ENCODE data around the gene LAMC1. TPM values are rescaled to one million over a fixed set of nuclear protein-coding genes. Genes with fewer than 3 reads are reported as not detected.

LAMC1 gene
- total and polyA plus RNA-seq, 5 donors from 2014 or later = 1.1 TPM; not detected in 4

- Mint-ChIP-seq H3K4me3 (no peak overlapping the region), H3K4me1 (no peaks in the 10 kb centered on the region), H3K27me3 (peaks cover 21% of the 10 kb centered on the region), H3K9me3 (peaks cover 0 to 1% (median 0%) of the 10 kb centered on the region in 7 donors), H3K27ac (no peak overlapping the region), H3K36me3 (no peaks in the 10 kb centered on the region)
- no peak for DNase-seq
- no peak for ATAC-seq (ENCODE audit: low read depth in 2 of 2)
- Histone ChIP-seq H3K27ac (ENCODE audit: insufficient read depth, low read length, poor library complexity, severe bottlenecking) (no peak overlapping the region), H3K4me3 (ENCODE audit: low read depth, low read length) (no peak overlapping the region), H3K9me3 (ENCODE audit: control insufficient read depth in 2 of 2, low read length in 2 of 2) (no peaks in the 10 kb centered on the region), H3K27me3 (ENCODE audit: control insufficient read depth, insufficient read depth, low read length) (peaks cover 1% of the 10 kb centered on the region), H3K4me1 (ENCODE audit: control insufficient read depth, insufficient read depth, low read length, poor library complexity, severe bottlenecking) (no peaks in the 10 kb centered on the region), H3K36me3 (ENCODE audit: control insufficient read depth, insufficient read depth, low read length) (no peaks in the 10 kb centered on the region)
Measured at GRCh38 chr1:183096894-183097293, 73.7 kb downstream of the LAMC1 start.

GRCh38 chr1:183097438-183098051 lies 74.3 kb downstream of the LAMC1 start:
- H3K27me3 ChIP-seq (ENCODE audit: control insufficient read depth, insufficient read depth, low read length) = peaks cover 1% of the 10 kb centered on the region
- Mint-ChIP-seq H3K9me3 (peaks cover 0 to 1% (median 0%) of the 10 kb centered on the region in 7 donors), H3K27me3 (peaks cover 24% of the 10 kb centered on the region), H3K27ac (no peak overlapping the region), H3K4me1 (no peaks in the 10 kb centered on the region), H3K4me3 (no peak overlapping the region), H3K36me3 (no peaks in the 10 kb centered on the region)
- H3K36me3 ChIP-seq (ENCODE audit: control insufficient read depth, insufficient read depth, low read length) = no peaks in the 10 kb centered on the region
- DNase-seq (no peak), ATAC-seq (ENCODE audit: low read depth in 2 of 2) (no peak)
- no peaks in the 10 kb centered on the region for H3K9me3 ChIP-seq (ENCODE audit: control insufficient read depth in 2 of 2, low read length in 2 of 2)
- H3K4me3 ChIP-seq (ENCODE audit: low read depth, low read length) = no peak overlapping the region
- no peaks in the 10 kb centered on the region for H3K4me1 ChIP-seq (ENCODE audit: control insufficient read depth, insufficient read depth, low read length, poor library complexity, severe bottlenecking)
- H3K27ac ChIP-seq (ENCODE audit: insufficient read depth, low read length, poor library complexity, severe bottlenecking) = no peak overlapping the region

- Mint-ChIP-seq H3K4me1 (no peaks in the 10 kb centered on the region), H3K9me3 (peaks cover 0 to 1% (median 0%) of the 10 kb centered on the region in 7 donors)
- H3K36me3 ChIP-seq (ENCODE audit: control insufficient read depth, insufficient read depth, low read length) = no peaks in the 10 kb centered on the region
Measured at GRCh38 chr1:183098317-183098716, 75.1 kb downstream of the LAMC1 start.

GRCh38 chr1:183100361-183100974 lies 77.2 kb downstream of the LAMC1 start:
- Mint-ChIP-seq H3K36me3 (no peaks in the 10 kb centered on the region), H3K27me3 (peaks cover 12% of the 10 kb centered on the region), H3K27ac (no peak overlapping the region), H3K4me3 (no peak overlapping the region), H3K4me1 (no peaks in the 10 kb centered on the region), H3K9me3 (peaks cover 0 to 1% (median 0%) of the 10 kb centered on the region in 7 donors)
- H3K27ac ChIP-seq (ENCODE audit: insufficient read depth, low read length, poor library complexity, severe bottlenecking) = no peak overlapping the region
- DNase-seq = no peak
- ATAC-seq (ENCODE audit: low read depth in 2 of 2) = no peak
- no peaks in the 10 kb centered on the region for H3K4me1 ChIP-seq (ENCODE audit: control insufficient read depth, insufficient read depth, low read length, poor library complexity, severe bottlenecking)
- no peaks in the 10 kb centered on the region for H3K36me3 ChIP-seq (ENCODE audit: control insufficient read depth, insufficient read depth, low read length)
- H3K4me3 ChIP-seq (ENCODE audit: low read depth, low read length) = no peak overlapping the region
- H3K27me3 ChIP-seq (ENCODE audit: control insufficient read depth, insufficient read depth, low read length) = no peaks in the 10 kb centered on the region
- no peaks in the 10 kb centered on the region for H3K9me3 ChIP-seq (ENCODE audit: control insufficient read depth in 2 of 2, low read length in 2 of 2)

More at GRCh38 chr1:183098317-183098716, 75.1 kb downstream of the LAMC1 start:
- H3K27me3 ChIP-seq (ENCODE audit: control insufficient read depth, insufficient read depth, low read length) = peaks cover 1% of the 10 kb centered on the region
- DNase-seq (no peak), ATAC-seq (ENCODE audit: low read depth in 2 of 2) (no peak)
- H3K4me3 Mint-ChIP-seq = no peak overlapping the region
- H3K9me3 ChIP-seq (ENCODE audit: control insufficient read depth in 2 of 2, low read length in 2 of 2) = no peaks in the 10 kb centered on the region
- H3K4me3 ChIP-seq (ENCODE audit: low read depth, low read length) = no peak overlapping the region
- no peaks in the 10 kb centered on the region for H3K36me3 Mint-ChIP-seq
- H3K27ac ChIP-seq (ENCODE audit: insufficient read depth, low read length, poor library complexity, severe bottlenecking) = no peak overlapping the region
- no peak overlapping the region for H3K27ac Mint-ChIP-seq
- H3K4me1 ChIP-seq (ENCODE audit: control insufficient read depth, insufficient read depth, low read length, poor library complexity, severe bottlenecking) = no peaks in the 10 kb centered on the region
- H3K27me3 Mint-ChIP-seq = peaks cover 19% of the 10 kb centered on the region

- Mint-ChIP-seq H3K27ac (no peak overlapping the region), H3K4me3 (no peak overlapping the region)
Measured at GRCh38 chr1:183101081-183101480, 77.9 kb downstream of the LAMC1 start.

GRCh38 chr1:183101841-183102276 lies 78.6 kb downstream of the LAMC1 start:
- H3K9me3 Mint-ChIP-seq = peaks cover 0 to 1% (median 0%) of the 10 kb centered on the region in 7 donors
- H3K27me3 Mint-ChIP-seq = peaks cover 12% of the 10 kb centered on the region
- Histone ChIP-seq H3K27ac (ENCODE audit: insufficient read depth, low read length, poor library complexity, severe bottlenecking) (no peak overlapping the region), H3K4me1 (ENCODE audit: control insufficient read depth, insufficient read depth, low read length, poor library complexity, severe bottlenecking) (no peaks in the 10 kb centered on the region), H3K4me3 (ENCODE audit: low read depth, low read length) (no peak overlapping the region), H3K36me3 (ENCODE audit: control insufficient read depth, insufficient read depth, low read length) (no peaks in the 10 kb centered on the region), H3K9me3 (ENCODE audit: control insufficient read depth in 2 of 2, low read length in 2 of 2) (no peaks in the 10 kb centered on the region), H3K27me3 (ENCODE audit: control insufficient read depth, insufficient read depth, low read length) (no peaks in the 10 kb centered on the region)
- DNase-seq (no peak), ATAC-seq (ENCODE audit: low read depth in 2 of 2) (no peak)
- H3K27ac Mint-ChIP-seq = no peak overlapping the region
- H3K4me1 Mint-ChIP-seq = no peaks in the 10 kb centered on the region
- no peak overlapping the region for H3K4me3 Mint-ChIP-seq
- no peaks in the 10 kb centered on the region for H3K36me3 Mint-ChIP-seq

More at GRCh38 chr1:183101081-183101480, 77.9 kb downstream of the LAMC1 start:
- Mint-ChIP-seq H3K27me3 (peaks cover 12% of the 10 kb centered on the region), H3K9me3 (peaks cover 0 to 1% (median 0%) of the 10 kb centered on the region in 7 donors), H3K4me1 (no peaks in the 10 kb centered on the region), H3K36me3 (no peaks in the 10 kb centered on the region)
- H3K36me3 ChIP-seq (ENCODE audit: control insufficient read depth, insufficient read depth, low read length) = no peaks in the 10 kb centered on the region
- no peaks in the 10 kb centered on the region for H3K4me1 ChIP-seq (ENCODE audit: control insufficient read depth, insufficient read depth, low read length, poor library complexity, severe bottlenecking)
- no peak overlapping the region for H3K4me3 ChIP-seq (ENCODE audit: low read depth, low read length)
- ATAC-seq (ENCODE audit: low read depth in 2 of 2) = no peak
- H3K27me3 ChIP-seq (ENCODE audit: control insufficient read depth, insufficient read depth, low read length) = no peaks in the 10 kb centered on the region
- no peak for DNase-seq
- H3K9me3 ChIP-seq (ENCODE audit: control insufficient read depth in 2 of 2, low read length in 2 of 2) = no peaks in the 10 kb centered on the region
- H3K27ac ChIP-seq (ENCODE audit: insufficient read depth, low read length, poor library complexity, severe bottlenecking) = no peak overlapping the region

- Mint-ChIP-seq H3K4me1 (no peaks in the 10 kb centered on the region), H3K4me3 (no peak overlapping the region), H3K27me3 (peaks cover 12% of the 10 kb centered on the region), H3K36me3 (no peaks in the 10 kb centered on the region), H3K9me3 (peaks cover 0 to 2% (median 0%) of the 10 kb centered on the region in 7 donors), H3K27ac (no peak overlapping the region)
- ATAC-seq (ENCODE audit: low read depth in 2 of 2) = no peak
- Histone ChIP-seq H3K27ac (ENCODE audit: insufficient read depth, low read length, poor library complexity, severe bottlenecking) (no peak overlapping the region), H3K27me3 (ENCODE audit: control insufficient read depth, insufficient read depth, low read length) (no peaks in the 10 kb centered on the region), H3K9me3 (ENCODE audit: control insufficient read depth in 2 of 2, low read length in 2 of 2) (no peaks in the 10 kb centered on the region), H3K4me3 (ENCODE audit: low read depth, low read length) (no peak overlapping the region), H3K36me3 (ENCODE audit: control insufficient read depth, insufficient read depth, low read length) (no peaks in the 10 kb centered on the region), H3K4me1 (ENCODE audit: control insufficient read depth, insufficient read depth, low read length, poor library complexity, severe bottlenecking) (no peaks in the 10 kb centered on the region)
- no peak for DNase-seq
Measured at GRCh38 chr1:183103147-183103546, 79.9 kb downstream of the LAMC1 start.

GRCh38 chr1:183103577-183103976 lies 80.4 kb downstream of the LAMC1 start:
- no peaks in the 10 kb centered on the region for H3K27me3 ChIP-seq (ENCODE audit: control insufficient read depth, insufficient read depth, low read length)
- no peaks in the 10 kb centered on the region for H3K9me3 ChIP-seq (ENCODE audit: control insufficient read depth in 2 of 2, low read length in 2 of 2)
- Mint-ChIP-seq H3K4me3 (no peak overlapping the region), H3K27ac (no peak overlapping the region), H3K36me3 (no peaks in the 10 kb centered on the region), H3K4me1 (no peaks in the 10 kb centered on the region), H3K9me3 (peaks cover 0 to 2% (median 0%) of the 10 kb centered on the region in 7 donors), H3K27me3 (peaks cover 12% of the 10 kb centered on the region)
- no peaks in the 10 kb centered on the region for H3K36me3 ChIP-seq (ENCODE audit: control insufficient read depth, insufficient read depth, low read length)
- ATAC-seq (ENCODE audit: low read depth in 2 of 2) (no peak), DNase-seq (no peak)
- H3K27ac ChIP-seq (ENCODE audit: insufficient read depth, low read length, poor library complexity, severe bottlenecking) = no peak overlapping the region
- no peak overlapping the region for H3K4me3 ChIP-seq (ENCODE audit: low read depth, low read length)
- no peaks in the 10 kb centered on the region for H3K4me1 ChIP-seq (ENCODE audit: control insufficient read depth, insufficient read depth, low read length, poor library complexity, severe bottlenecking)
